OCI-LY7 (cell line): ENCODE results near the gene CCDC93. TPM values are rescaled to one million over a fixed set of nuclear protein-coding genes. Genes with fewer than 3 reads are reported as not detected.

ENCODE experiments used
- BruUV-seq: library from RNA; stranded (reverse); fragments of 400-500 nt; replicated peaks from 2 replicates; lab custom pipeline; 2021; lab: Mats Ljungman, UMichigan
- CTCF ChIA-PET: fragments of 300-600 bp; sonication (Branson Sonifier 250); formaldehyde crosslinking; loops from one replicate; lab custom pipeline; 2022; ENCODE audit warnings: antibody characterized with exemption; ENCODE audit not compliant: unreplicated experiment; lab: Charles Lee
- POLR2A ChIA-PET: fragments of 300-600 bp; sonication (Branson Sonifier 250); formaldehyde crosslinking; loops from one replicate; lab custom pipeline; 2022; ENCODE audit warnings: antibody characterized with exemption; lab: Charles Lee
- DNase-seq: peaks from one replicate; pipeline ENCODE4 v3.0.0-alpha.2; 2015; ENCODE audit warnings: low spot score
- H2AFZ ChIP-seq: fragments of 200-600 bp; sonication (generic), shearing (Covaris generic); 2 replicates; pipeline ENCODE4 v1.6.1; 2014; ENCODE audit warnings: mild to moderate bottlenecking, antibody characterized with exemption, low read length, moderate library complexity
- H3K27ac ChIP-seq: fragments of 200-600 bp; sonication (generic); 2 replicates; pipeline ENCODE4 v1.5.1; 2014; ENCODE audit warnings: mixed run types, low read depth, mild to moderate bottlenecking, moderate library complexity, low read length, inconsistent platforms; ENCODE audit not compliant: poor library complexity, severe bottlenecking
- H3K36me3 ChIP-seq: fragments of 200-600 bp; sonication (generic); 2 replicates; pipeline ENCODE4 v1.6.1; 2014; ENCODE audit warnings: mild to moderate bottlenecking, antibody characterized with exemption, low read length, moderate library complexity, mixed read lengths; ENCODE audit not compliant: insufficient read depth
- H3K4me1 ChIP-seq: fragments of 200-600 bp; sonication (generic); 2 replicates; pipeline ENCODE4 v1.5.1; 2014; ENCODE audit warnings: mild to moderate bottlenecking, low read length; ENCODE audit not compliant: insufficient read depth, poor library complexity, severe bottlenecking
- H3K4me2 ChIP-seq: fragments of 200-600 bp; sonication (generic); 2 replicates; pipeline ENCODE4 v1.6.1; 2014; ENCODE audit warnings: mild to moderate bottlenecking, low read length
- H3K4me3 ChIP-seq: fragments of 200-600 bp; sonication (generic); 2 replicates; pipeline ENCODE4 v1.5.1; 2014; ENCODE audit warnings: mild to moderate bottlenecking, low read depth, low read length; ENCODE audit not compliant: poor library complexity, severe bottlenecking
- H3K79me2 ChIP-seq: fragments of 200-600 bp; sonication (generic); 2 replicates; pipeline ENCODE4 v1.6.1; 2016; ENCODE audit warnings: low read depth, mild to moderate bottlenecking, low read length, moderate library complexity, mixed read lengths; ENCODE audit not compliant: insufficient read depth
- H3K9me2 ChIP-seq: fragments of 200-600 bp; sonication (generic); 2 replicates; pipeline ENCODE4 v1.6.1; 2016; ENCODE audit warnings: mild to moderate bottlenecking, low read length, mixed read lengths; ENCODE audit not compliant: insufficient read depth
- H3K9me3 ChIP-seq: fragments of 200-600 bp; sonication (generic); 2 replicates; pipeline ENCODE4 v1.6.1; 2014; ENCODE audit warnings: mild to moderate bottlenecking, mixed run types, low read length, mixed read lengths
- H4K20me1 ChIP-seq: fragments of 200-600 bp; sonication (generic); 2 replicates; pipeline ENCODE4 v1.6.1; 2014; ENCODE audit warnings: mild to moderate bottlenecking, antibody characterized with exemption, low read length, moderate library complexity, mixed read lengths; ENCODE audit not compliant: insufficient read depth
- EZH2phosphoT487 ChIP-seq: fragments of 200-600 bp; sonication (generic); IDR thresholded peaks from 2 replicates; pipeline ENCODE4 v1.6.1; 2018; ENCODE audit warnings: low read depth, borderline replicate concordance, mild to moderate bottlenecking, mixed run types, antibody characterized with exemption, low read length, moderate library complexity, mixed read lengths
- intact Hi-C: fragments of 100-400 bp; cut with micrococcal nuclease; formaldehyde crosslinking; loops from one replicate; pipeline ENCODE4 v1.10.0; 2022; ENCODE audit not compliant: unreplicated experiment
- total RNA-seq, 2 experiments: library from RNA; depleted of rRNA in 1 of 2; stranded (reverse); fragments of >200 nt in 1 of 2; shearing (Covaris generic) in 1 of 2; gene quantifications; 2 replicates each; pipeline ENCODE4 v1.2.3, GENCODE V29; 2014 to 2022
- TF ChIP-seq, protein P1 (sequence below): fragments of 200-600 bp; sonication (generic); conservative IDR thresholded peaks from 2 replicates; pipeline ENCODE4 v1.5.1; 2014; ENCODE audit warnings: mild to moderate bottlenecking, antibody characterized with exemption, low read length, moderate library complexity, mixed read lengths

CCDC93 gene
- total RNA-seq, 2 experiments from 2014 or later = 25.6 to 53.8 TPM

DNA sequence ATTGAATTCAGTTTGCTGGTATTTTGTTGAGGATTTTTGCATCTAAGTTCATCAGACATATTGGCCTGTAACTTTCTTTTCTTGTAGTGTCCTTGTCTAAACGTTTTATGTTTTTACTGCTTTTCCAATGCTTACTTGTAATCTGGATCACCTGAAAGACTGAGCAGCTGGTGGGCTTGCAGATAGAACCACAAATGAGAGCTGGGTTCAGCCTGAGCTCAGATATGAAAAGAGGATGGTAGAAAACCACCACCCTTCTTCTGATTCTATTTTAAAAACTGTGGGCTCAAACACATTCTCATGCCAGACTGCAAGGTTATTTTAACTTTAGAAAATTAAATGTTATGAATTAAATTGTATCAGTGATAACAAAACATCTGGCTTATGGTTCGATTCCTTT lies 128.6 kb downstream of the CCDC93 start:
- no peak for TF ChIP-seq EZH2phosphoT487
- TF ChIP-seq, protein P1, sequence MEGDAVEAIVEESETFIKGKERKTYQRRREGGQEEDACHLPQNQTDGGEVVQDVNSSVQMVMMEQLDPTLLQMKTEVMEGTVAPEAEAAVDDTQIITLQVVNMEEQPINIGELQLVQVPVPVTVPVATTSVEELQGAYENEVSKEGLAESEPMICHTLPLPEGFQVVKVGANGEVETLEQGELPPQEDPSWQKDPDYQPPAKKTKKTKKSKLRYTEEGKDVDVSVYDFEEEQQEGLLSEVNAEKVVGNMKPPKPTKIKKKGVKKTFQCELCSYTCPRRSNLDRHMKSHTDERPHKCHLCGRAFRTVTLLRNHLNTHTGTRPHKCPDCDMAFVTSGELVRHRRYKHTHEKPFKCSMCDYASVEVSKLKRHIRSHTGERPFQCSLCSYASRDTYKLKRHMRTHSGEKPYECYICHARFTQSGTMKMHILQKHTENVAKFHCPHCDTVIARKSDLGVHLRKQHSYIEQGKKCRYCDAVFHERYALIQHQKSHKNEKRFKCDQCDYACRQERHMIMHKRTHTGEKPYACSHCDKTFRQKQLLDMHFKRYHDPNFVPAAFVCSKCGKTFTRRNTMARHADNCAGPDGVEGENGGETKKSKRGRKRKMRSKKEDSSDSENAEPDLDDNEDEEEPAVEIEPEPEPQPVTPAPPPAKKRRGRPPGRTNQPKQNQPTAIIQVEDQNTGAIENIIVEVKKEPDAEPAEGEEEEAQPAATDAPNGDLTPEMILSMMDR = no peak
- CTCF ChIA-PET = no interaction called here
- H4K20me1 ChIP-seq = no peaks in the 10 kb centered on the region
- H3K36me3 ChIP-seq = no peaks in the 10 kb centered on the region; the same call in 1 of the 2 replicates
- no peak overlapping the region for H3K27ac ChIP-seq
- BruUV-seq = no TSS peak
- H3K4me3 ChIP-seq = no peak overlapping the region
- H3K79me2 ChIP-seq = no peaks in the 10 kb centered on the region
- POLR2A ChIA-PET = interaction anchor here (0.7 to 1.9 kb wide), 3 partner anchors 11 to 31 kb away, joined by 4 to 7 read pairs (median 5); no protein-coding TSS in a partner anchor
- H3K9me3 ChIP-seq = peaks cover 16% of the 10 kb centered on the region; the same call in 1 of the 2 replicates
- intact Hi-C loops = no loop called here
- no peak for DNase-seq
- no peaks in the 10 kb centered on the region for H3K4me1 ChIP-seq
- no peaks in the 10 kb centered on the region for H3K9me2 ChIP-seq
- no peak overlapping the region for H2AFZ ChIP-seq
- no peak overlapping the region for H3K4me2 ChIP-seq

DNA sequence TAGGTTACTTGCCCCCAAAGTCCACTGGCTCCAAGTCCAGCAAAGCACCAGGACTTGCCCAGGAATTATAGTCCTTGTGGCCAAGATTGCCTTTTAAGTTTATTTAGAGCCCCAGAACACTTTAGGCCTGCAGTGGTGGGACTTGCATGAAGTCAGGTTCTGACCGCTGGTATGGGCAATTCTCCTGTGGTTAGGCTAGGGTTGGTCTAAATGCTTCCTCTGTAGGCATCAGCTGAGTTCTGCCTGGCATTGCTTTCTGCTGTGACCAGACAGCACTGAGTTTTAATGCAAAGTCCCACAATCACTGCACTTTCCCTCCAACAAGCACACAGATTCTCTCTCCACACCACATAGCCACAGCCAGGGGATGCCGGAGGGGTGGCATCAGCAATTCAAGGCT lies 134.9 kb downstream of the CCDC93 start:
- POLR2A ChIA-PET = no interaction called here
- no peaks in the 10 kb centered on the region for H4K20me1 ChIP-seq
- intact Hi-C loops = no loop called here
- CTCF ChIA-PET = no interaction called here
- no peaks in the 10 kb centered on the region for H3K9me2 ChIP-seq
- no peaks in the 10 kb centered on the region; the same call in 1 of the 2 replicates for H3K36me3 ChIP-seq
- H3K79me2 ChIP-seq = no peaks in the 10 kb centered on the region
- no peaks in the 10 kb centered on the region for H3K4me1 ChIP-seq
- DNase-seq = no peak
- H3K4me3 ChIP-seq = no peak overlapping the region
- no peak for TF ChIP-seq EZH2phosphoT487
- TF ChIP-seq, protein P1 = no peak
- peaks cover 11% of the 10 kb centered on the region; the same call in 1 of the 2 replicates for H3K9me3 ChIP-seq
- no peak overlapping the region for H3K27ac ChIP-seq
- BruUV-seq = no TSS peak
- no peak overlapping the region for H3K4me2 ChIP-seq
- no peak overlapping the region for H2AFZ ChIP-seq

DNA sequence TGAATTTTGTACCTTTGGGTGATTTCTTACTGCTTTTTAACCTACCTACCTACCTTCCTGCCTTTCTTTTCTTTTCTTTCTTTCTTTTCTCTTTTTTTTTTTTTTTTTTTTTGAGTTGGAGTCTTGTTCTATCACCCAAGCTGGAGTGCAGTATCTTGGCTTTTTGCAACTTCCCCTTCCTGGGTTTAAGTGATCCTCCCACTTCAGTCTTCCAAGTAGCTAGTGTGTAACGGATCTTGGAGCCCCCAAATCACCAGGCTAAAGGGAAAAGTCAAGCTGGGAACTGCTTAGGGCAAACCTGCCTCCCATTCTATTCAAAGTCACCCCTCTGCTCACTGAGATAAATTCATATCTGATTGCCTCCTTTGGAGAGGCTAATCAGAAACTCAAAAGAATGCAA lies 138.1 kb downstream of the CCDC93 start:
- Histone ChIP-seq H3K36me3 (no peaks in the 10 kb centered on the region), H3K9me2 (no peaks in the 10 kb centered on the region), H2AFZ (no peak overlapping the region), H3K4me1 (no peaks in the 10 kb centered on the region), H3K9me3 (no peaks in the 10 kb centered on the region), H3K79me2 (no peaks in the 10 kb centered on the region), H3K4me2 (no peak overlapping the region), H4K20me1 (no peaks in the 10 kb centered on the region), H3K27ac (no peak overlapping the region), H3K4me3 (no peak overlapping the region)
- DNase-seq = no peak
- ChIA-PET POLR2A (interaction anchor here (0.6 to 1.2 kb wide), 3 partner anchors 12 to 63 kb away, joined by 3 to 5 read pairs (median 3); no protein-coding TSS in a partner anchor), CTCF (no interaction called here)
- TF ChIP-seq EZH2phosphoT487 = no peak
- TF ChIP-seq, protein P1 = no peak
- no TSS peak for BruUV-seq
- intact Hi-C loops = no loop called here
